Liver (tissue), 9 donors: ENCODE results near the gene TMEM163. TPM values are rescaled to one million over a fixed set of nuclear protein-coding genes. Genes with fewer than 3 reads are reported as not detected.

Source experiments
- DNase-seq: peaks from one replicate; pipeline ENCODE4 v3.0.0-alpha.2; 2017; ENCODE audit warnings: low spot score
- H3K27ac ChIP-seq, 2 donors: one replicate each; pipeline ENCODE4 v1.7.0; 2013; ENCODE audit warnings: inconsistent platforms in 2 of 2, low read length in 2 of 2, control low read depth in 1 of 2, low read depth in 1 of 2, mild to moderate bottlenecking in 1 of 2
- H3K27me3 ChIP-seq, 4 donors: one replicate each; pipeline versions ENCODE4 v1.6.1 to v1.7.0; 2013; ENCODE audit warnings: low read length in 3 of 4, inconsistent platforms in 1 of 4, mild to moderate bottlenecking in 1 of 4, moderate library complexity in 1 of 4; ENCODE audit not compliant: control insufficient read depth in 4 of 4, insufficient read depth in 4 of 4
- H3K36me3 ChIP-seq, 4 donors: one replicate each; pipeline versions ENCODE4 v1.6.1 to v1.7.0; 2013; ENCODE audit warnings: low read length in 3 of 4, mild to moderate bottlenecking in 3 of 4, low read depth in 1 of 4, moderate library complexity in 1 of 4; ENCODE audit not compliant: control insufficient read depth in 4 of 4, insufficient read depth in 3 of 4
- H3K4me1 ChIP-seq, 4 donors: one replicate each; pipeline versions ENCODE4 v1.6.1 to v1.7.0; 2013; ENCODE audit warnings: low read length in 3 of 4, mild to moderate bottlenecking in 3 of 4, moderate library complexity in 1 of 4; ENCODE audit not compliant: control insufficient read depth in 4 of 4, insufficient read depth in 4 of 4
- H3K4me3 ChIP-seq, 3 donors: one replicate each; pipeline versions ENCODE4 v1.6.1 to v1.7.0; 2013; ENCODE audit warnings: low read length in 3 of 3, control low read depth in 1 of 3, low read depth in 1 of 3, mild to moderate bottlenecking in 1 of 3
- H3K9ac ChIP-seq, 2 donors: one replicate each; pipeline ENCODE4 v1.7.0; 2013; ENCODE audit warnings: low read length in 2 of 2, mild to moderate bottlenecking in 2 of 2, moderate library complexity in 2 of 2, control low read depth in 1 of 2, low read depth in 1 of 2
- H3K9me3 ChIP-seq, 4 donors: one replicate each; pipeline versions ENCODE4 v1.6.1 to v1.7.0; 2013; ENCODE audit warnings: low read length in 3 of 4; ENCODE audit not compliant: control insufficient read depth in 4 of 4
- CTCF ChIP-seq: fragments of 150-350 bp; IDR thresholded peaks from 2 replicates; pipeline ENCODE4 v1.5.1; 2017; ENCODE audit warnings: improper control_type of control experiment, low read depth, low read length; ENCODE audit not compliant: missing input control
- EGR1 ChIP-seq, 2 donors: IDR thresholded peaks; 2 replicates each; pipeline ENCODE4 v1.6.1; 2016 to 2018; ENCODE audit warnings: antibody characterized with exemption in 2 of 2, low read depth in 2 of 2
- FOXA1 ChIP-seq: IDR thresholded peaks from 2 replicates; pipeline ENCODE4 v1.6.1; 2016; ENCODE audit warnings: antibody characterized with exemption
- FOXA2 ChIP-seq: IDR thresholded peaks from 2 replicates; pipeline ENCODE4 v1.6.1; 2016; ENCODE audit warnings: antibody characterized with exemption
- GABPA ChIP-seq, 2 donors: IDR thresholded peaks in 1 of 2; conservative IDR thresholded peaks in 1 of 2; 2 replicates each; pipeline ENCODE4 v1.6.1; 2016; ENCODE audit warnings: antibody characterized with exemption in 2 of 2, mild to moderate bottlenecking in 1 of 2, moderate library complexity in 1 of 2
- HNF4A ChIP-seq, 2 donors: conservative IDR thresholded peaks; 2 replicates each; pipeline ENCODE4 v1.6.1; 2016; ENCODE audit warnings: antibody characterized with exemption in 2 of 2, mild to moderate bottlenecking in 2 of 2
- HNF4G ChIP-seq: IDR thresholded peaks from 2 replicates; pipeline ENCODE4 v1.6.1; 2016; ENCODE audit warnings: antibody characterized with exemption
- RAD21 ChIP-seq, 2 donors: IDR thresholded peaks; 2 replicates each; pipeline ENCODE4 v1.6.1; 2016; ENCODE audit warnings: antibody characterized with exemption in 2 of 2, mild to moderate bottlenecking in 2 of 2
- REST ChIP-seq: IDR thresholded peaks from 2 replicates; pipeline ENCODE4 v1.6.1; 2016; ENCODE audit warnings: antibody characterized with exemption, mild to moderate bottlenecking
- RXRA ChIP-seq, 2 donors: IDR thresholded peaks; 2 replicates each; pipeline ENCODE4 v1.6.1; 2017 to 2018; ENCODE audit warnings: antibody characterized with exemption in 2 of 2, mild to moderate bottlenecking in 1 of 2
- SP1 ChIP-seq: IDR thresholded peaks from 2 replicates; pipeline ENCODE4 v1.6.1; 2018; ENCODE audit warnings: antibody characterized with exemption, mild to moderate bottlenecking
- TAF1 ChIP-seq: conservative IDR thresholded peaks from 2 replicates; pipeline ENCODE4 v1.6.1; 2016; ENCODE audit warnings: antibody characterized with exemption, mild to moderate bottlenecking
- YY1 ChIP-seq: IDR thresholded peaks from 2 replicates; pipeline ENCODE4 v1.6.1; 2016; ENCODE audit warnings: antibody characterized with exemption, mild to moderate bottlenecking
- WGBS: extraction: QIAGEN DNeasy Blood & Tissue Kit; methylation state at CpG from one replicate; pipeline ENCODE4 v1.1.7; 2013; 5-methylcytosine and 5-hydroxymethylcytosine counted together
- polyA plus RNA-seq, 2 donors: library from polyadenylated mRNA; stranded (reverse) in 1 of 2; unstranded in 1 of 2; fragments of 200-250 nt in 1 of 2; fragments of >200 nt in 1 of 2; fragmentation: Nextera tagmentation in 1 of 2; extraction: Ambion mirVana in 1 of 2; gene quantifications; one replicate each; pipeline versions ENCODE4 v1.2.1 to v1.2.3, GENCODE V29; 2013 to 2015
- total RNA-seq, 2 donors: library from RNA; depleted of rRNA; stranded (reverse); fragments of >200 nt; gene quantifications; one replicate each; pipeline ENCODE4 v1.2.3, GENCODE V29; 2014
- TF ChIP-seq, protein P1 (sequence below): IDR thresholded peaks from 2 replicates; pipeline ENCODE4 v1.6.1; 2016; ENCODE audit warnings: antibody characterized with exemption
- TF ChIP-seq, protein P2 (sequence below): IDR thresholded peaks from 2 replicates; pipeline ENCODE4 v1.6.1; 2016; ENCODE audit warnings: antibody characterized with exemption
- donor health status: healthy.
- donor health status: healthy.
- donor health status: healthy.
- donor health status: healthy.
- donor health status: healthy.

TMEM163 gene
- total and polyA plus RNA-seq, 4 donors, result 0.08 to 0.48 (median 0.25) TPM

DNA sequence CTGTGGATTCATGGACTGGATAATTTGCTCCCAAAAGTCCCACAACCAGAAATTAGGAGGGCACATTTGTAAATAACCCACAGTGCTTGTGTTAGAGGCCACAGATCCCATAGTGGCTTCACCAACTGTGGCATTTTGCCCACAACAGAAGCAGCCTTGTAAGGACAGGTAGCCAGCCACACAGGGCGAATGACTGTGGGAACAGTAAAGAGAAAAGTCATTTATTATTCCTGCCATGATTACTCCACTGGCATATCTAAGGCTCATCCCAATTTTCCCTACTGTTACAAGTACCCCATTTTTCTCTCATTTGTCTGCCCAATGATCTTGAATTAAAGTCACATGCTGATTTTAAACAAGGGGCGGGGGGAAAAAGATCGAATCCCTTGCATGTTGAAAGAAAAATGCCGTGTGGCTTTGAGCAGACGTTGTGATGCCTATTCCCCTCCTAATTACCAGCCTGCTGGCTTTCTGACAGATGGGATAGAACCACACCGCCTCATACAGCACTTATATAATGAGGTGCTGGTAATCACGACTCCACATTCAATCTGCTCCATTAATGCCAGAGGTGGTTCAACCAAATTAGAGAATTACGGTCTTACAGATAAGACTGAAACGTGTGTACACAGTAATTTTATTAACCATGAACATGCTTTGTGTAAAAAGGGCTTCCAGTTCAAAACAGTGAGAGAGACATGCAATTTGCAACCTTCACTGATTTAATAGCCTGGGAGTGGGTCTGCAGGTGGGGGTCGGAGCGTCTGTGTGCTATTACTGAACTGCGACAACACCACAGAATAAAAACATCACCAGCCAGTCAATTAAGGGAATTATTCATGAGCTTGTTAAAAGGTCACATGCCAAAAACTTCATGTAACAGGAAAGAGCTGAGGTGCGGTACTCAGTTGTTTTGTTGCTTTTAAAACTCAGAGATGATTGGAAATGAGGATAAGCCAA, 196.0 kb downstream of the TMEM163 start:
- no peak overlapping the region for H3K4me3 ChIP-seq
- H3K4me1 ChIP-seq, result no peaks in the 10 kb centered on the region
- TF ChIP-seq FOXA2 (no peak), FOXA1 (no peak), REST (no peak), CTCF (no peak), HNF4A (conservative IDR thresholded peaks at IDR 0.05) (no peak), RAD21 (IDR thresholded peaks at IDR 0.05) (no peak), YY1 (no peak), RXRA (IDR thresholded peaks at IDR 0.05) (no peak), HNF4G (no peak), EGR1 (IDR thresholded peaks at IDR 0.05; ENCODE audit: low read depth in 2 of 2) (no peak), GABPA (IDR thresholded peaks at IDR 0.05 in 1 of 2, conservative IDR thresholded peaks at IDR 0.05 in 1 of 2) (no peak), SP1 (no peak), TAF1 (no peak)
- TF ChIP-seq, protein P1, sequence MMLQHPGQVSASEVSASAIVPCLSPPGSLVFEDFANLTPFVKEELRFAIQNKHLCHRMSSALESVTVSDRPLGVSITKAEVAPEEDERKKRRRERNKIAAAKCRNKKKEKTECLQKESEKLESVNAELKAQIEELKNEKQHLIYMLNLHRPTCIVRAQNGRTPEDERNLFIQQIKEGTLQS, result no peak
- TF ChIP-seq, protein P2, sequence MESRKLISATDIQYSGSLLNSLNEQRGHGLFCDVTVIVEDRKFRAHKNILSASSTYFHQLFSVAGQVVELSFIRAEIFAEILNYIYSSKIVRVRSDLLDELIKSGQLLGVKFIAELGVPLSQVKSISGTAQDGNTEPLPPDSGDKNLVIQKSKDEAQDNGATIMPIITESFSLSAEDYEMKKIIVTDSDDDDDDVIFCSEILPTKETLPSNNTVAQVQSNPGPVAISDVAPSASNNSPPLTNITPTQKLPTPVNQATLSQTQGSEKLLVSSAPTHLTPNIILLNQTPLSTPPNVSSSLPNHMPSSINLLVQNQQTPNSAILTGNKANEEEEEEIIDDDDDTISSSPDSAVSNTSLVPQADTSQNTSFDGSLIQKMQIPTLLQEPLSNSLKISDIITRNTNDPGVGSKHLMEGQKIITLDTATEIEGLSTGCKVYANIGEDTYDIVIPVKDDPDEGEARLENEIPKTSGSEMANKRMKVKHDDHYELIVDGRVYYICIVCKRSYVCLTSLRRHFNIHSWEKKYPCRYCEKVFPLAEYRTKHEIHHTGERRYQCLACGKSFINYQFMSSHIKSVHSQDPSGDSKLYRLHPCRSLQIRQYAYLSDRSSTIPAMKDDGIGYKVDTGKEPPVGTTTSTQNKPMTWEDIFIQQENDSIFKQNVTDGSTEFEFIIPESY, result no peak
- DNase-seq, result no peak
- WGBS, result 72% methylated on average over 13 of the region's 13 CpGs
- no peak overlapping the region for H3K27ac ChIP-seq
- no peaks in the 10 kb centered on the region for H3K36me3 ChIP-seq
- H3K9ac ChIP-seq, result no peak overlapping the region
- peaks cover 0 to 2% (median 0%) of the 10 kb centered on the region in 4 donors for H3K27me3 ChIP-seq
- H3K9me3 ChIP-seq, result peaks cover 0 to 1% (median 0%) of the 10 kb centered on the region in 4 donors
